ENCODE results near the gene CINP.

CINP gene

DNA sequence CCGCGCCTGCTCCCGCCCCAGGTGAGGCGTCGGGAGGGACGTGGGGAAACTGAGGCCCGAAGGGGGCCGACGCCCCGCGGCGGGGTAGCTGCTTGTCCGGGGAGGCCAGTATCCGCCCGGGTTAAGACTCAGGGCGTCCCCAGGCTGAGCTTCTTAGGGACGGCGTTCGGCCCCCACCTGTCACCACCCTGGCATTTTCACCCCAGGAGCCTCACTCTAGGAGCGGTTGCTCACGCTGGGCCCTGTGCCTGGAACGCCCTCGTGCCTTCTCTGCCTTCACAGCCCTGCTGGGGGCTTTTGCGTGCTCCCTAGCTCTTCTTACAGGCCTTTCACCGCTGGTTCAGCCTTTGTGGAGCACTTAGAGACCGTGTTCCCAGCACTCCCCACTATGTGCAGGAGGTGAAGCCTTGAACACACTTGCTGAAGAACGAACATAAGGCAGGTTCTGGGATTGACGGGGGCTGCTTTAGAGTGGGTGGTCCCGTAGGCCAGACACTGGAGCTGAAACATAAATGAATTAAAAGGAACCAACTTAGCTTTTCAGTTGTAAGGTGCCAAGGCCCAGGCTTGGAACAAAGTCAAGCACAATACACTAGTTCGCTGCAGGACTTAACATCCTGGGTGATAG lies 42.5 kb downstream of the CINP start:
- Histone ChIP-seq H3K4me1 (ENCODE audit: insufficient read depth, low read length) (peaks cover 10% of the 10 kb centered on the region; the same call in 1 of the 2 replicates), H3K9ac (ENCODE audit: low read depth, low read length) (peak overlapping the region; percentile 86), H3K36me3 (ENCODE audit: insufficient read depth, low read length) (peaks cover 3% of the 10 kb centered on the region; the same call in 1 of the 2 replicates), H3K27me3 (ENCODE audit: insufficient read depth, low read length) (peaks cover 4% of the 10 kb centered on the region), H3K27ac (ENCODE audit: low read depth, low read length) (no peak overlapping the region), H3K4me3 (ENCODE audit: low read length) (peak overlapping the region; percentile 96), H3K9me3 (ENCODE audit: insufficient read depth, low read depth, low read length) (no peaks in the 10 kb centered on the region)
- 9% methylated on average over 30 of the region's 30 CpGs for WGBS

DNA sequence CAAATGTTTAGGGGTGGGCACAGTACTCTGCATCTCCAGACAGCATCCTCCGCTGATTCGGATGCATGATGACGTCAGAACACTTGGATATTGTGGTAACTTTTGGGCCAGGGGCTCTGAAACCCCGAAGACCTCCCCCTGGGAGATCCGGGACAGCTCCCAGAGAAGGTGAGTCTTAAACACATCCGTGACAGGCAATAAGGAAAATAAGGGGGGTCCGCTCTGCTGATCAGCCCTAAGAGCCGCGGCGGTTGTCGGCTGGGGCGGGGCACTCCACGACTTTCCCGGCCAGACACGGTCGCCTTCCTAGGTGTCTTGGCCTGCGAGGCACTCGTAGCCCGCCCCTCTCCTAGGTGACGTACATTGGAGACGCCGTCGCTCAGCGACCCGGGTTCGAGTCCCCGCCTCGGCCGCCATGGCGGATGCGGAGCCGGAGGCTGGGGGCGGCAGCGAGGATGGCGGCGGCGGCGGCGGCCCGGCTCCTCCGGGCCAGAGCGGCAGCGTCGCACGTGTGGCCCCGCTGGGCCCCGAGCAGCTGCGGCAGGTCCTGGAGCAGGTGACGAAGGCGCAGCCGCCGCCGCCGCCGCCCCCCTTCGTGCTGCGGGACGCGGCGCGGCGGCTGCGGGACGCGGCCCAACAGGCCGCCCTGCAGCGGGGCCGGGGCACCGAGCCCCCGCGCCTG lies 43.2 kb downstream of the CINP start, which contains the start of gene ZNF839:
ZNF839 (plus strand) TSS at position 396 of the 682 bp plus-strand sequence; CDS start at position 416, 20 bp downstream.
- Histone ChIP-seq H3K27me3 (ENCODE audit: insufficient read depth, low read length) (peaks cover 10% of the 10 kb centered on the region), H3K27ac (ENCODE audit: low read depth, low read length) (peak within 1 kb of the TSS; percentile 61), H3K9ac (ENCODE audit: low read depth, low read length) (peak within 1 kb of the TSS; percentile 86), H3K36me3 (ENCODE audit: insufficient read depth, low read length) (peaks cover 3% of the 10 kb centered on the region; the same call in 1 of the 2 replicates), H3K9me3 (ENCODE audit: insufficient read depth, low read depth, low read length) (no peaks in the 10 kb centered on the region), H3K4me3 (ENCODE audit: low read length) (peak within 1 kb of the TSS; percentile 96), H3K4me1 (ENCODE audit: insufficient read depth, low read length) (peaks cover 10% of the 10 kb centered on the region; the same call in 1 of the 2 replicates)
- WGBS, result 1% methylated on average over 71 of the region's 71 CpGs

GRCh38 chr14:102318781-102319276 lies 43.9 kb downstream of the CINP start:
- H3K36me3 ChIP-seq (ENCODE audit: insufficient read depth, low read length), result peaks cover 3% of the 10 kb centered on the region; the same call in 1 of the 2 replicates
- H3K4me3 ChIP-seq (ENCODE audit: low read length), result peak overlapping the region; percentile 96
- peaks cover 13% of the 10 kb centered on the region for H3K27me3 ChIP-seq (ENCODE audit: insufficient read depth, low read length)
- H3K9me3 ChIP-seq (ENCODE audit: insufficient read depth, low read depth, low read length), result no peaks in the 10 kb centered on the region
- H3K27ac ChIP-seq (ENCODE audit: low read depth, low read length), result no peak overlapping the region
- peaks cover 10% of the 10 kb centered on the region; the same call in 1 of the 2 replicates for H3K4me1 ChIP-seq (ENCODE audit: insufficient read depth, low read length)
- WGBS, result 93% methylated on average over 10 of the region's 15 CpGs
- peak overlapping the region; percentile 86 for H3K9ac ChIP-seq (ENCODE audit: low read depth, low read length)

GRCh38 chr14:102317564-102318248 lies 45.0 kb downstream of the CINP start:
- WGBS, result 69% methylated on average over 12 of the region's 12 CpGs
- peaks cover 3% of the 10 kb centered on the region; the same call in 1 of the 2 replicates for H3K36me3 ChIP-seq (ENCODE audit: insufficient read depth, low read length)
- peaks cover 10% of the 10 kb centered on the region; the same call in 1 of the 2 replicates for H3K4me1 ChIP-seq (ENCODE audit: insufficient read depth, low read length)
- H3K4me3 ChIP-seq (ENCODE audit: low read length), result peak overlapping the region; percentile 87
- H3K9ac ChIP-seq (ENCODE audit: low read depth, low read length), result peak overlapping the region; percentile 70
- peaks cover 13% of the 10 kb centered on the region for H3K27me3 ChIP-seq (ENCODE audit: insufficient read depth, low read length)
- peak overlapping the region; percentile 76; the same call in 1 of the 2 replicates for H3K27ac ChIP-seq (ENCODE audit: low read depth, low read length)
- H3K9me3 ChIP-seq (ENCODE audit: insufficient read depth, low read depth, low read length), result no peaks in the 10 kb centered on the region

DNA sequence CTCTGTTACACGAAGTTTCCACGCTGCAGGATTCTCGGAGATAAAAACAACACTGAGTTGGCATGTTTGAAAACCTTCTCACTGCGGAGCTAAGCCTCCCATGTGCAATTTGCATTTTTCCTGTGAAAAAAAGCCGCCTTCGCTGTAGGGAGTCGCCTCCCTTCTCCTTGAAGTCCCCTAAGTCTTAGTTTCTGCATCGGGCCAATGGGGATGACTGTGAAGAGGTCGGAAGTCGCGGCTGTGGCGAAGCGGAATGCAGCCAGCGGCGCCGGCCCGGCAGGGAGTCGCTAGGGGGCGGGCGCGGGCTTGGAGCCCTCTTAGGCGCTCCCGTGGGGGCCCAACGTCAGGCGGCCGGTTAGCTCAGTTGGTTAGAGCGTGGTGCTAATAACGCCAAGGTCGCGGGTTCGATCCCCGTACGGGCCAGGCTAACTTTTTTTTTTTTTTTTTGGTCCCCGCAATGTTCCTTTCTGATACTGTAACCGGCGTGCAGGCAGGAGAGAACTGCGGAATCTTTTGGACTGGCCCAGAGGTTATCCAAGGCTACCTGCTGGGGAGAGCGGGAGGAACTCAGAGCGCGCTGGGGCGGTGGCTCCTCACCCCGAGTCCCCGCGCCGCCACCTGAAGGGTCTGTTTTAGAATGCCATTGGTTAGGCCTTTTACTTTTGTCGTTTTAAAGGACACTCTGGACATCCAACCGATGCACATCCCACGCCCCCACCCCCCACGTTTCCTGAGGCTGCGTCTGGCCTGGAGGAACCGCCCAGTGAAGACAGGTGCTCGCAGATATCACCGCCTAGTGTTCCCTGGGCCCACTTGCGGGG lies 45.7 kb downstream of the CINP start:
- H3K4me1 ChIP-seq (ENCODE audit: insufficient read depth, low read length), result peaks cover 10% of the 10 kb centered on the region; the same call in 1 of the 2 replicates
- peak overlapping the region; percentile 76 for H3K27ac ChIP-seq (ENCODE audit: low read depth, low read length)
- H3K27me3 ChIP-seq (ENCODE audit: insufficient read depth, low read length), result peaks cover 13% of the 10 kb centered on the region
- H3K36me3 ChIP-seq (ENCODE audit: insufficient read depth, low read length), result no peaks in the 10 kb centered on the region
- H3K4me3 ChIP-seq (ENCODE audit: low read length), result peak overlapping the region; percentile 87
- WGBS, result 1% methylated on average over 54 of the region's 54 CpGs
- no peaks in the 10 kb centered on the region for H3K9me3 ChIP-seq (ENCODE audit: insufficient read depth, low read depth, low read length)
- peak overlapping the region; percentile 73 for H3K9ac ChIP-seq (ENCODE audit: low read depth, low read length)

GRCh38 chr14:102316338-102316742 lies 46.4 kb downstream of the CINP start:
- peak overlapping the region; percentile 68 for H3K27ac ChIP-seq (ENCODE audit: low read depth, low read length)
- peak overlapping the region; percentile 87 for H3K4me3 ChIP-seq (ENCODE audit: low read length)
- H3K27me3 ChIP-seq (ENCODE audit: insufficient read depth, low read length), result peaks cover 13% of the 10 kb centered on the region
- peak overlapping the region; percentile 73 for H3K9ac ChIP-seq (ENCODE audit: low read depth, low read length)
- H3K36me3 ChIP-seq (ENCODE audit: insufficient read depth, low read length), result no peaks in the 10 kb centered on the region
- H3K4me1 ChIP-seq (ENCODE audit: insufficient read depth, low read length), result peaks cover 10% of the 10 kb centered on the region; the same call in 1 of the 2 replicates
- 23% methylated on average over 10 of the region's 10 CpGs for WGBS
- H3K9me3 ChIP-seq (ENCODE audit: insufficient read depth, low read depth, low read length), result no peaks in the 10 kb centered on the region

DNA sequence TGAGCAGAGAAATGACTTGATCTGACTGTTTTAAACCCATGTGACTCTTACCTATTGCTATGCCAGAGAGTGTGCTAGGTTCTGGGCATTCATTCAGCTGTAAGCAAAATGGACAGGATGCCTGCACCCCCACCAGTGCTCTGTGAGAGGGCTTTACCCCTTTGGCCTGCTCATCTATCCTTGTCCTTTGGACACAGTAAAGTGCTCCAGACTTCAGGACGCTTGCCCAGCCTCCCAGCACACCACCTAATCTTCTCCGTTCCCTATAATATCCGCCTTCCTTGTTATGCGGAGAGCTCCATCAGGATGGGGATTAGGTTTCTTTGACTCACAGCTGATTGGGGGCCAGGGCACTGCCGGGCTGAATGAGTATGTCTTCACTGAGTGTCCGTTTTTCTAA lies 47.6 kb downstream of the CINP start:
- H3K4me1 ChIP-seq (ENCODE audit: insufficient read depth, low read length), result peaks cover 6% of the 10 kb centered on the region; the same call in 1 of the 2 replicates
- H3K27ac ChIP-seq (ENCODE audit: low read depth, low read length), result no peak overlapping the region
- H3K27me3 ChIP-seq (ENCODE audit: insufficient read depth, low read length), result peaks cover 13% of the 10 kb centered on the region
- H3K36me3 ChIP-seq (ENCODE audit: insufficient read depth, low read length), result no peaks in the 10 kb centered on the region
- H3K9me3 ChIP-seq (ENCODE audit: insufficient read depth, low read depth, low read length), result no peaks in the 10 kb centered on the region
- H3K4me3 ChIP-seq (ENCODE audit: low read length), result no peak overlapping the region; the same call in 1 of the 2 replicates
- H3K9ac ChIP-seq (ENCODE audit: low read depth, low read length), result no peak overlapping the region
- 60% methylated on average over 6 of the region's 6 CpGs for WGBS

DNA sequence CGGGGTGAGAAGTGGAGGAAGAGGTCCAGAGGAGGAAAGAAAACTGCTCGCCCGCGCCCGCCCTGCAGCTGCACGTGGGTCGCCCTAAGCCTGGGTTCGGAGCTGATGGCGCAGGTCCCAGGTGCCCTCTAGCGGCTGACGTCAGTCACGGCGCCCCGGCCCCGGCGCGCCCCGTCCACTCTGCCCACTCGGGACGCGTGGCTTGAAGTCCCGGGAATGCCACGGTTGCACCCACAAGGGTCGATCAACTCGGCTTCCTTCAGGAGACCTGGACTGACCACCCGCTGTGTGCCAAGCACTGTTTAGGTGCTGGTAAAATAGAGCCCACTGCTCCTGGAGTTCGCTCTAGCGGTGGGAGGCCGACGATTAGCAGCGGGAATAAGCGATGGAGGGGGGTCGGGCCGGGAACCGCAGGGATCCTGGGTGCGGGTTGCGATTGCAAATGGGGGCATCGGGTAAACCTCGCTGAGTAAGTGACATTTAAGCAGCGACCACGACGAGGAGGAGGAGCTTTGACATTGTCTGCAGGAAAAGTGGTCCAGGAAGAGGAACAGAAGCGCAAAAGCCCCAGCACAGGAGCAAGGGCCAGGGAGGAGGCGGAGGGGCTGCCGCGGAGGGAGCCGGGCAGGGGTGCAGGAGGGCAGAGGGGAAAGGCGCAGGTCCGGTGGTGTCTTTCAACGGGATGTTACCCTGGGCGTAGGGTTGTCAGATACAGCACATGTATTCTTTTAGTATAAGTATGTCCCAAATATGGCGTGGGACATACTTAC lies 48.3 kb downstream of the CINP start:
- H3K9me3 ChIP-seq (ENCODE audit: insufficient read depth, low read depth, low read length), result no peaks in the 10 kb centered on the region
- no peaks in the 10 kb centered on the region for H3K36me3 ChIP-seq (ENCODE audit: insufficient read depth, low read length)
- peaks cover 13% of the 10 kb centered on the region for H3K27me3 ChIP-seq (ENCODE audit: insufficient read depth, low read length)
- H3K9ac ChIP-seq (ENCODE audit: low read depth, low read length), result peak overlapping the region; percentile 11; the same call in 1 of the 2 replicates
- peak overlapping the region; percentile 64 for H3K4me3 ChIP-seq (ENCODE audit: low read length)
- H3K27ac ChIP-seq (ENCODE audit: low read depth, low read length), result no peak overlapping the region
- peaks cover 6% of the 10 kb centered on the region; the same call in 1 of the 2 replicates for H3K4me1 ChIP-seq (ENCODE audit: insufficient read depth, low read length)
- WGBS, result 8% methylated on average over 52 of the region's 52 CpGs

- Histone ChIP-seq H3K27ac (ENCODE audit: low read depth, low read length) (no peak within 1 kb of the TSS), H3K4me1 (ENCODE audit: insufficient read depth, low read length) (peaks cover 4% of the 10 kb centered on the region; the same call in 1 of the 2 replicates), H3K27me3 (ENCODE audit: insufficient read depth, low read length) (no peaks in the 10 kb centered on the region), H3K9ac (ENCODE audit: low read depth, low read length) (peak within 1 kb of the TSS; percentile 40), H3K4me3 (ENCODE audit: low read length) (peak within 1 kb of the TSS; percentile 68), H3K36me3 (ENCODE audit: insufficient read depth, low read length) (no peaks in the 10 kb centered on the region), H3K9me3 (ENCODE audit: insufficient read depth, low read depth, low read length) (no peaks in the 10 kb centered on the region)
- 3% methylated on average over 53 of the region's 53 CpGs for WGBS
Observed at GRCh38 chr14:102304611-102305506, 57.8 kb downstream of the CINP start, which contains the start of gene MOK. Gene MOK (minus strand): TSS chr14:102305164. CDS start chr14:102304968, 196 bp downstream.

All from HUES64 (cell line).